22Rv1 (cell line): Measurements from ENCODE around the gene RPGRIP1L.

Experiments used
- H3K27ac ChIP-seq: fragments of 450-650 bp; 2 replicates; pipeline ENCODE4 v1.5.1; 2017
- ZFX ChIP-seq: fragments of 450-650 bp; IDR thresholded peaks from 2 replicates; pipeline ENCODE4 v1.6.1; 2017; ENCODE audit warnings: antibody characterized with exemption, borderline replicate concordance
- TF ChIP-seq, protein P1 (sequence below): fragments of 450-650 bp; IDR thresholded peaks from 2 replicates; pipeline ENCODE4 v1.5.1; 2017; ENCODE audit warnings: mild to moderate bottlenecking

The RPGRIP1L gene

DNA sequence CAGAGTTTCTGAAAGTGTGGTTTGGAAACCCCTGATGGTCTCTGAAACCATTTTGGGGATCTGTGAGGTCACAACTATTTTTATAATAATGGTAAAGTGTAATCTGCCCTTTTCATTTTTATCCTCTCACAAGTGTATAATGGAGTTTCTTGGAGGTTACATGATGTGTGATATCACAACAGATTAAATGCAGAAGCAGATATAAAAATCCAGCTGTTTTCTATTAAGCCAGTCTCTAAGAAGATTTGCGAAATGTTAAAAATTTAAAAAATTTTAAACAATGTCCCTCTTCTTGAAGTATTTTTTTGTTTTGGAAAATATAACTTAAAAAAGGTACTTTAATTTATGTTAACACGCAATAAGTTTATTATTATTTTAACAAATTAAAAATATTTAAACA, 48.7 kb downstream of the RPGRIP1L start:
- TF ChIP-seq ZFX, result no peak
- TF ChIP-seq, protein P1, sequence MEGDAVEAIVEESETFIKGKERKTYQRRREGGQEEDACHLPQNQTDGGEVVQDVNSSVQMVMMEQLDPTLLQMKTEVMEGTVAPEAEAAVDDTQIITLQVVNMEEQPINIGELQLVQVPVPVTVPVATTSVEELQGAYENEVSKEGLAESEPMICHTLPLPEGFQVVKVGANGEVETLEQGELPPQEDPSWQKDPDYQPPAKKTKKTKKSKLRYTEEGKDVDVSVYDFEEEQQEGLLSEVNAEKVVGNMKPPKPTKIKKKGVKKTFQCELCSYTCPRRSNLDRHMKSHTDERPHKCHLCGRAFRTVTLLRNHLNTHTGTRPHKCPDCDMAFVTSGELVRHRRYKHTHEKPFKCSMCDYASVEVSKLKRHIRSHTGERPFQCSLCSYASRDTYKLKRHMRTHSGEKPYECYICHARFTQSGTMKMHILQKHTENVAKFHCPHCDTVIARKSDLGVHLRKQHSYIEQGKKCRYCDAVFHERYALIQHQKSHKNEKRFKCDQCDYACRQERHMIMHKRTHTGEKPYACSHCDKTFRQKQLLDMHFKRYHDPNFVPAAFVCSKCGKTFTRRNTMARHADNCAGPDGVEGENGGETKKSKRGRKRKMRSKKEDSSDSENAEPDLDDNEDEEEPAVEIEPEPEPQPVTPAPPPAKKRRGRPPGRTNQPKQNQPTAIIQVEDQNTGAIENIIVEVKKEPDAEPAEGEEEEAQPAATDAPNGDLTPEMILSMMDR, result no peak
- H3K27ac ChIP-seq, result no peak overlapping the region

DNA sequence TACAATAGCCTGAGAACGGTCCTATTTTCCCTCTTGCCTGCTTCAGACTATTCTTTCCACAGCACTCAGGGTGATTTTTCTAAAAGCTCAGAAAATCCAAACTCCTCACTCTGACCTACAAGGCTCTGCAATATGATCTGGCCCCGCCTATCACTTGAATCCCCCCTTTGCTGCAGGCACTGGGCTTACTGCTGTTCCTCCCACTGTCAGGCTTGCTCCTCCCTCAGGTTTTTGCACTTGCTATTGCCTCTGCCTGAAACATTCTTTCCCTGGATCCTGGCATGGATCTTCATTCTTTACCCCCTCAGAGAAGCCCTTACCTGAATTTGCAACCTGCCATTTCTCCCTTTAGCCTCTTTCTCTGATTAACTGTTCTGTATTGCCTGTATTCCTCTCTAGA, 52.3 kb downstream of the RPGRIP1L start:
- H3K27ac ChIP-seq, result no peak overlapping the region
- TF ChIP-seq, protein P1, result no peak
- TF ChIP-seq ZFX, result no peak

DNA sequence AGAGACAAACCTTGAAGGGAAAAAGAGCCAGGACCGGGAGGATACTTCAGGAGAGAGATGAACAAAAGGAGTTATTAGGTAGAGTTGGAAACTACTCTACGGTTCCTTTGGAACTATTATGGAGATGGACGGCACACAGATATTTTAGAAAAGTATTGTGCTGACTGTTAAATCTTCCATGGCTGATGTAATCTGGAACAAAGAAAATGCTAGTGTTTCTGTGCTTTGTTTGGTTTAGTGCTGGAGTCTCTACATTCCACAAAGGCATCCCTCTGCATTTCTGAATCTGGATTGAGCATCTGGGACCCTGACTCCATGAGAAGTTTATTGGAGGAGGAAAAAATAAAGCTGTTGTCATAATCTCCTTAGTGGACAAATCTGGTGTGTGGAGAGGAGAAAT, 57.2 kb downstream of the RPGRIP1L start:
- H3K27ac ChIP-seq, result 0 out of 2 replicates have a peak overlapping the region, but pooled peaks have one; percentile 14
- TF ChIP-seq, protein P1, result no peak
- TF ChIP-seq ZFX, result no peak

DNA sequence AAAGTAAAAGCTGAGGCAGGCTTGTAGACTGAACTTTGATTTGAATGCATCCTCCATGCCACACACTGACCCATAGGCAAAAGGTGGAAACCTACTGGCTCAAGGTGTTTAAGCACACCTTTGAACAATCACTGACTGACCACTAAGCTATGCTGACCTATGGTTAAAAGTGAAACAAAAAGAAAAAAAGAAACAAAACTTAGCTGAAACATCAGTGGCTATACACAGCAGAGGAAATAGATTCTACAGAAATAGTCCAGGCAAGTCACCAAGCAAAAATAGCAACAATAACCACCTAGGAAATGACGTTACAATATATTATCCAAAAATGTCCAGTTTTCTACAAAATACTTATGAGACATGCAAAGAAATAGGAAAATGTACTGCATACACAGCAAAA, 60.2 kb downstream of the RPGRIP1L start:
- peak overlapping the region; percentile 48 for H3K27ac ChIP-seq
- TF ChIP-seq ZFX, result no peak
- TF ChIP-seq, protein P1, result no peak

DNA sequence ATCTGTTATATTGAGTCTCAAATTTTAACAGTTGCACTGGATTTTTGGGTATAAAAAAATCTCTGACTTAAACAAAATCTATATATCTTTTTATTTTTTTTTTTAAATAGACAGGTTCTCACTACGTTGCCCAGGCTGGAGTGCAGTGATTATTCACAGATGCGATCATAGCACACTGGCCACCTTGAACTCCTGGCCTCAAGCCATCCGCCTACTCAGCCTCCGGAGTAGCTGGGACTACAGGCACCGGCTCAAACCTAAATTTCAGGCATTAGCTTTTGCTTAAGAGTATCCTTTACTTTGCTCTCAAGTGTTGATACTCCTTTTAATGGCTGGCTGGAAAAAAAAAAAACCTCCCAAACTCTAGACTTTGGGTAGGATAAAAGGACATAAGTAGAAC, 61.6 kb downstream of the RPGRIP1L start:
- TF ChIP-seq, protein P1, result no peak
- TF ChIP-seq ZFX, result no peak
- H3K27ac ChIP-seq, result peak overlapping the region; percentile 48

DNA sequence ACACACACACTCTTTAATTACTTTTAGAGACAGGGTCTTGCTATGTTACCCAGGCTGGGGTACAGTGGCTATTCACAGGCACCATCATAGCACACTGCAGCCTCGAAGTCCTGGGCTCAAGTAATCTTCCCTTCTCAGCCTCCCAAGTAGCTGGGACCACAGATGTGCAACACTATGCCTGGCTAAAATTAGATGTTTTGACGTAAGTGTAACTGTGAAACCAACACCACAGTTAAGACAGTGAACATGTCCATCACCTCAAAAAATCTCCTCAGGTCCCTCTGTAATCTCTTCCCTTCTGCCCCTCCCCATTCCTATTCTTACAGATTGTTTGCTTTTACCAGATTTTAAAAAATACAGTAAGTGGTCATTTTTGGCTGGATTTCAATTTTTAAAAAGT, 66.7 kb downstream of the RPGRIP1L start:
- TF ChIP-seq, protein P1, result no peak
- no peak for TF ChIP-seq ZFX
- H3K27ac ChIP-seq, result no peak overlapping the region

DNA sequence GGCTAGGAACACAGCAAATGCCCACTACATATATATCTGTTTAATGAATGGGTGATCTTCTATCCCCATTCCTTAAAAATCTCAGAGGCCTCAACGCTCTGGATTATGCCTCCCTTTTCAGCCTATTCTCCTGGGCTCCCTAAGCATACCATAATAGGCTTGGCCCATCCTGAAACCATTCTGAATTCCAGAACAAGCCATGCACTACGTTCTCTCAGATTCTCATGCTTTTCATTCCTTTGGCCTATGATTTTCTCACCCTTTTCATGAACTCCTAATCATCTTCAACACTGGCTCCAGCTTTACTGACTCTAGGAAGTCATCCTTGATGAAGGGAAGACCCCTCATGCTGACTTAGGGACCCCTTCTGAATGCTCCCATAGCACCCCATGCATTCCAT, 71.1 kb downstream of the RPGRIP1L start:
- H3K27ac ChIP-seq, result peak overlapping the region; percentile 79
- TF ChIP-seq, protein P1, result no peak
- TF ChIP-seq ZFX, result no peak
